HG03103 (cell line): ENCODE measurements around the gene LCTL.
A peak's percentile ranks its signal among the peaks of the same experiment; 100 is the strongest.

Experiments
- ATAC-seq: cut with Tn5 transposase; IDR thresholded peaks from one replicate; pipeline ENCODE4 v1.9.1; 2021; ENCODE audit warnings: low read depth; ENCODE audit not compliant: unreplicated experiment

The LCTL gene

GRCh38 chr15:66567897-66568296, 2.1 kb upstream of the LCTL start:
- no peak for ATAC-seq

GRCh38 chr15:66566963-66567531, 1.2 kb upstream of the LCTL start:
- ATAC-seq: no peak

- no peak for ATAC-seq
Measured at GRCh38 chr15:66565141-66565641, 607 bp downstream of the LCTL start.

- no peak for ATAC-seq
Measured at GRCh38 chr15:66564136-66565041, 1.4 kb downstream of the LCTL start.

GRCh38 chr15:66563566-66564110, 2.2 kb downstream of the LCTL start:
- ATAC-seq: no peak

GRCh38 chr15:66563126-66563525, 2.7 kb downstream of the LCTL start:
- no peak for ATAC-seq

- ATAC-seq: no peak
Measured at GRCh38 chr15:66560856-66561525, 4.8 kb downstream of the LCTL start.

- no peak for ATAC-seq
Measured at GRCh38 chr15:66558271-66558670, 7.5 kb downstream of the LCTL start.

- ATAC-seq: no peak
Measured at GRCh38 chr15:66555685-66556084, 10.1 kb downstream of the LCTL start.

- no peak for ATAC-seq
Measured at GRCh38 chr15:66545255-66545654, 20.5 kb downstream of the LCTL start.

GRCh38 chr15:66542896-66543295, 22.9 kb downstream of the LCTL start:
- no peak for ATAC-seq

GRCh38 chr15:66535056-66535455, 30.7 kb downstream of the LCTL start:
- ATAC-seq: no peak

GRCh38 chr15:66524838-66525237, 41.0 kb downstream of the LCTL start:
- ATAC-seq: no peak

- no peak for ATAC-seq
Measured at GRCh38 chr15:66523926-66524325, 41.9 kb downstream of the LCTL start.

- no peak for ATAC-seq
Measured at GRCh38 chr15:66515901-66516322, 49.9 kb downstream of the LCTL start.

GRCh38 chr15:66514586-66514985, 51.2 kb downstream of the LCTL start:
- no peak for ATAC-seq

GRCh38 chr15:66508293-66508883, 57.4 kb downstream of the LCTL start:
- no peak for ATAC-seq

GRCh38 chr15:66505818-66506217, 60.0 kb downstream of the LCTL start:
- no peak for ATAC-seq

- no peak for ATAC-seq
Measured at GRCh38 chr15:66505430-66505811, 60.4 kb downstream of the LCTL start.

GRCh38 chr15:66504563-66505429, 61.0 kb downstream of the LCTL start, which contains the start of the genes RPL4 and ZWILCH:
Gene RPL4 (minus strand): TSS chr15:66504855. CDS start chr15:66504790, 65 bp downstream.
Gene ZWILCH (plus strand): TSS chr15:66505326. CDS start chr15:66505339, 13 bp downstream.
- peak; percentile 63 for ATAC-seq
